A673 (cell line): ENCODE measurements around the gene CRHR1.

Experiments
- CTCF ChIP-seq: fragments of 300-800, 200-600 bp; sonication (generic); conservative IDR thresholded peaks from 2 replicates; pipeline ENCODE4 v1.5.1; 2017; ENCODE audit warnings: low read depth, mild to moderate bottlenecking, antibody characterized with exemption, low read length, moderate library complexity, mixed read lengths
- EZH2 ChIP-seq: fragments of 200-600 bp; sonication (generic); IDR thresholded peaks from 2 replicates; pipeline ENCODE4 v1.6.1; 2017; ENCODE audit warnings: borderline replicate concordance, low read depth, mild to moderate bottlenecking, mixed read lengths, antibody characterized with exemption, low read length; ENCODE audit not compliant: poor library complexity, severe bottlenecking

- TF ChIP-seq CTCF (no peak), EZH2 (no peak)
Observed at GRCh38 chr17:45752246-45752645, 31.9 kb upstream of the CRHR1 start.
